ENCODE data around the gene MYO18B.

- no peak for TF ChIP-seq CTCF (IDR thresholded peaks at IDR 0.05)
- no peak for TF ChIP-seq EZH2 (IDR thresholded peaks at IDR 0.05; ENCODE audit: borderline replicate concordance, insufficient read depth, low read depth, low read length, poor library complexity, severe bottlenecking)
These were observed 266.6 kb downstream of the MYO18B start for GRCh38 chr22:26008587-26008986.
